GM19452 (cell line): ENCODE measurements around the gene CYB5R2.
A peak's percentile ranks its signal among the peaks of the same experiment; 100 is the strongest.

Experiments
- ATAC-seq: cut with Tn5 transposase; IDR thresholded peaks from one replicate; pipeline ENCODE4 v1.9.1; 2021; ENCODE audit not compliant: unreplicated experiment

The CYB5R2 gene

GRCh38 chr11:7672960-7673723, at the start of gene CYB5R2:
CYB5R2 (minus strand) TSS chr11:7673500; CDS start chr11:7672825, 675 bp downstream.
- no peak for ATAC-seq

- ATAC-seq = no peak
These were observed 41.5 kb upstream of the CYB5R2 start for GRCh38 chr11:7714786-7715185.

- ATAC-seq = no peak
These were observed 33.1 kb upstream of the CYB5R2 start, which contains the start of gene OVCH2 for GRCh38 chr11:7706377-7706776. OVCH2 (minus strand) TSS chr11:7706477; CDS start chr11:7706394, 83 bp downstream.

GRCh38 chr11:7703740-7704139, 30.4 kb upstream of the CYB5R2 start:
- ATAC-seq = no peak

GRCh38 chr11:7696424-7696823, 23.1 kb upstream of the CYB5R2 start:
- no peak for ATAC-seq

GRCh38 chr11:7694235-7694634, 20.9 kb upstream of the CYB5R2 start:
- ATAC-seq = no peak

- ATAC-seq = no peak
These were observed 19.1 kb upstream of the CYB5R2 start for GRCh38 chr11:7692426-7692825.

- no peak for ATAC-seq
These were observed 18.6 kb upstream of the CYB5R2 start for GRCh38 chr11:7691759-7692350.

- ATAC-seq = no peak
These were observed 17.3 kb upstream of the CYB5R2 start for GRCh38 chr11:7690648-7691047.

- ATAC-seq = no peak
These were observed 15.9 kb upstream of the CYB5R2 start for GRCh38 chr11:7689239-7689638.

GRCh38 chr11:7688238-7688826, 15.0 kb upstream of the CYB5R2 start:
- ATAC-seq = no peak

- ATAC-seq = no peak
These were observed 14.1 kb upstream of the CYB5R2 start for GRCh38 chr11:7687386-7687785.

GRCh38 chr11:7686761-7687160, 13.5 kb upstream of the CYB5R2 start:
- no peak for ATAC-seq

GRCh38 chr11:7683571-7683970, 10.3 kb upstream of the CYB5R2 start:
- ATAC-seq = no peak

- ATAC-seq = no peak
These were observed 4.5 kb upstream of the CYB5R2 start for GRCh38 chr11:7677796-7678201.

GRCh38 chr11:7677071-7677470, 3.8 kb upstream of the CYB5R2 start:
- no peak for ATAC-seq

GRCh38 chr11:7675631-7676030, 2.3 kb upstream of the CYB5R2 start:
- ATAC-seq = no peak

- no peak for ATAC-seq
These were observed 579 bp upstream of the CYB5R2 start for GRCh38 chr11:7673724-7674434.

- ATAC-seq = peak; percentile 14
These were observed 882 bp downstream of the CYB5R2 start for GRCh38 chr11:7672276-7672959.

GRCh38 chr11:7671347-7672215, 1.7 kb downstream of the CYB5R2 start:
- ATAC-seq = peak; percentile 55
